GM18502 (cell line): ENCODE results near the gene DUSP3.

Experiments used
- ATAC-seq: cut with Tn5 transposase; IDR thresholded peaks from one replicate; pipeline ENCODE4 v1.9.1; 2021; ENCODE audit warnings: mild to moderate bottlenecking; ENCODE audit not compliant: unreplicated experiment, poor library complexity

DUSP3 gene

GRCh38 chr17:43737722-43738121 lies 41.1 kb downstream of the DUSP3 start:
- ATAC-seq, result no peak

- ATAC-seq, result no peak
Observed at GRCh38 chr17:43736389-43736788, 42.4 kb downstream of the DUSP3 start.

GRCh38 chr17:43734376-43734775 lies 44.4 kb downstream of the DUSP3 start:
- no peak for ATAC-seq

GRCh38 chr17:43733956-43734355 lies 44.8 kb downstream of the DUSP3 start:
- no peak for ATAC-seq

GRCh38 chr17:43732958-43733357 lies 45.8 kb downstream of the DUSP3 start:
- no peak for ATAC-seq

GRCh38 chr17:43728081-43728480 lies 50.7 kb downstream of the DUSP3 start:
- ATAC-seq, result no peak

- ATAC-seq, result no peak
Observed at GRCh38 chr17:43723697-43724359, 54.9 kb downstream of the DUSP3 start.

GRCh38 chr17:43722870-43723665 lies 55.7 kb downstream of the DUSP3 start:
- no peak for ATAC-seq

- ATAC-seq, result no peak
Observed at GRCh38 chr17:43722269-43722619, 56.5 kb downstream of the DUSP3 start.

- ATAC-seq, result no peak
Observed at GRCh38 chr17:43721537-43722268, 57.1 kb downstream of the DUSP3 start.

GRCh38 chr17:43720311-43721060 lies 58.3 kb downstream of the DUSP3 start:
- peak; percentile 69 for ATAC-seq

GRCh38 chr17:43719578-43719977 lies 59.2 kb downstream of the DUSP3 start:
- no peak for ATAC-seq

GRCh38 chr17:43718544-43718943 lies 60.2 kb downstream of the DUSP3 start:
- ATAC-seq, result no peak

GRCh38 chr17:43717913-43718312 lies 60.9 kb downstream of the DUSP3 start:
- ATAC-seq, result no peak
